GM19328 (cell line): ENCODE data around the gene BTBD9.

ENCODE experiments used
- ATAC-seq: cut with Tn5 transposase; IDR thresholded peaks from one replicate; pipeline ENCODE4 v1.9.1; 2021; ENCODE audit warnings: mild to moderate bottlenecking, moderate library complexity; ENCODE audit not compliant: unreplicated experiment

Gene BTBD9

DNA sequence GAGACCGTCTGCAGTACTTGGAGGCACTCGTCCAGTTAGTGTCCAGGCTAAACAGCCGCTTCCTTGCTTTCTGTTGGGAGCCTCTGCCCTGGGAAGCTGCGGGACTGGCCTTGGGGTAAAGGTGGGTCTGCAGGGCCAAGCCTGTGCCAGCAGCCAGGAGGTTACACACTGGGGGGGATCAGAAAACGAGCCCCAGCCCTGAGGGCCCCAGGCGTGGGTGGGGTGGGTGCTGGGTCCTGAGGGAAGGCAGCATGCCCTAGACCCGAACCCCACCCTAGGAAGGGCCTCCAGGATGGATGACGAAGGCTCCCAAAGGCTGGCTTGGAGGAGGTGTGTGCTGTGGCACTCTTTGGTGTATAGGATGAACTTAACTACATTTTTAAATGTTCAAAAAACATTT is 485.0 kb downstream of the BTBD9 start:
- ATAC-seq: no peak

- no peak for ATAC-seq
These were observed 485.9 kb downstream of the BTBD9 start for GRCh38 chr6:38153798-38154345.

GRCh38 chr6:38153076-38153797 is 486.5 kb downstream of the BTBD9 start:
- ATAC-seq: no peak

DNA sequence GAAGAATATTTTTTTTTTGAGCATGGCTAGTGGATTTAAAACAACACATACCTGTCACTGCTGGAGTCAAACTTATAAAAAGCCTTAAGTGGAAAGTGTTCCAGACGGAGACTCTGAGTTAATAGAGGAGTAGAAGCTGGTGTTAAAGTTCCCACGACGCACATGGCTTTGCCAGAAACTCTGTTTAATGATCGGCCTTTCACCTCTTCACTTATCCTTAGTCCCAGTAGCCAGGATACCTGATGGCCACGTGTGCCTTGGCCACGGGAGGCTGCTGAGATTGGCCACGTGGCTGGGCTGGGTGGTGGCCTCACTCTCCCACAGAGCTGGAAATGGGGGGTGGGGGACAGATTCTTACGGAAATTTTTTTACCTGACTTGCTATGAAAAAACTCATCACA is 487.1 kb downstream of the BTBD9 start:
- ATAC-seq: no peak

GRCh38 chr6:38151580-38152500 is 487.9 kb downstream of the BTBD9 start:
- ATAC-seq: no peak

- no peak for ATAC-seq
These were observed 488.9 kb downstream of the BTBD9 start for GRCh38 chr6:38150681-38151296.

DNA sequence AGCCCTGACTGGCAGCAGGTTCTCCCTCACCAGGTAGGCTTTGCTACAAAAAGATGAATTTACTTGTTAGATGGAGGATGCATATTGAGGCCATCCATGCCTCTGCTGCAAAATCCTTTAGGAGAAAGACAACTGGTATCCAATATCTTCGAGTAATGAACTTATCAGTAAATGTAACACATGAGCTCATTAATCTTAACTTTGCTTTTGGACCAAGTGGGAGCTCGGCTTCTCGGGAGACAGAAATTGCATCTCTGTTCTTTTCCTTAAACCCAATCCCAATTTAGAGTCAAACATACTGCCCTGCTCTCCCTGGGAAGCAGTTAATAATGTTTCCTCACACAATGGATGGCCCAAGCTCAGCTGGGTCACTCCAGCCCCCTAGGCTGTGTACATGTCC is 489.7 kb downstream of the BTBD9 start:
- no peak for ATAC-seq

DNA sequence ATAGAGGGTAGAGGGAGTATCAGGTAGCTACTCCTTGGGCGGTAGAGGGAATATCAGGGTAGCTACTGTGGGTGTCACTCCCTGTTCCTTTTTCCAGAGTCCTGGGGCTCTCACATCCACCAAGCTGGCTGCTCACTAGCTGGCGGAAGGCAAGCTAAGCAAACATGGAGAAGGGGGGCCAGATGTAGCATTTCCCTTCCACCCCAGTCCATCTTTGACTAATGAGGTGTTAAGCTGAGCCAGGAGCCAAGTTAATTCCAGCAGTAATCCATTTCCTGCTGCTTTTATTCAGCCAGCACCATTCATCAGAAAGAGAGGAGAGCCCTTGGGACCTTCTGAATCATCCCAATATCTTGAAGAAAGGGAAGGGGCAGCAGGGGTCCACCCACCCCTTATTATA is 490.2 kb downstream of the BTBD9 start:
- no peak for ATAC-seq

DNA sequence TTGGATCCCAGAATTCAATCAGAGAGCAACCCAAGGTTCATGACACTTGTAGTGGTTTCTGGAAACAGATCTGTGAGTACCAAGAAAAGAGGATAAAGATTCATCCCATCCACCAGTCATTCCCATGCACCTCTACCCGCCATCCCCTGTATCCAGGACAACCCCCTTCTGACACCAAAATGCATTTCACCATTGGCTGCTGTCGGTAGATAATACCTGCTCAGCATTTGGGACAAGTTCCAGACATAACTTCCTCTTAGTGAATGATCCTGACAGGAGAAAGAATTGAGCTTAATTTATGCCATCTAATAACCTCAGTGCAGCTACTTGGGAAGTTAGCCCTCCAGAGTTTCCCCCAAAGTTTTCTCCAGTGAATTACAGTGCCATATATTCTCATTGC is 491.1 kb downstream of the BTBD9 start:
- ATAC-seq: no peak

GRCh38 chr6:38146734-38147027 is 493.0 kb downstream of the BTBD9 start:
- no peak for ATAC-seq

DNA sequence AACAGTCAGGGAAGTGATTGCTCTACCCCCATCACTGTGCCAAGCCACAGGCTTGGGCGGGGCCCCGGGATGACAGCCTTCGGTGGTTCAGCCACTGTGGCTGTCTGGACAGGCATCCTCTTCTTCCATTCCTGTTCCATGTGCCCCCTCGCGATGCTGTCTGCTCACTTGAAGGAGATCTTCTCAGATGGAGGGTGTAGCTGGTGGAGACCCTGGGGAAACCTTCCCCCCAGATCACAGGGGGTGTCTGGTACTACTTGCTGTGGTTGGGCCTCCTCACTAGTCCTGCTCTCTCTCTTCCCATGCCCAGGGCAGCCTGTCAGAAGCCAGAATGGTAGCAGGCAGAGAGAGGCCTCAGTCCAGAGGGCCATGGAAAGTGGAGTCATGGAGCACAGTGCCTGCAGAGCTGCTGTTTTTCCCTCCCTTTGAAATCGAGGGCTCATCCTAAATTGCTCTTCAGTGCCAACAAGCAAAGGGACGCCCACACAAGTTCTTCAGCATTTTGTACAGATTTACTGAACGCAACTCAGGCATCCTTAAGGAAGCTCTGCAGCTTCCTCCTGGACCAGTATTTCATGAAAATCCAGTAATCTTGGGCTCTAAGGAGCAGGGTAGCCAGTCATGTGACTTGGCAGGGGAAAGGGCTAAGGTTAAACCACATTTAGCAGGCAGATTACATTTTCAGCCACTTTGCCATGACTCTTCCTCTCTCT is 493.6 kb downstream of the BTBD9 start:
- no peak for ATAC-seq

DNA sequence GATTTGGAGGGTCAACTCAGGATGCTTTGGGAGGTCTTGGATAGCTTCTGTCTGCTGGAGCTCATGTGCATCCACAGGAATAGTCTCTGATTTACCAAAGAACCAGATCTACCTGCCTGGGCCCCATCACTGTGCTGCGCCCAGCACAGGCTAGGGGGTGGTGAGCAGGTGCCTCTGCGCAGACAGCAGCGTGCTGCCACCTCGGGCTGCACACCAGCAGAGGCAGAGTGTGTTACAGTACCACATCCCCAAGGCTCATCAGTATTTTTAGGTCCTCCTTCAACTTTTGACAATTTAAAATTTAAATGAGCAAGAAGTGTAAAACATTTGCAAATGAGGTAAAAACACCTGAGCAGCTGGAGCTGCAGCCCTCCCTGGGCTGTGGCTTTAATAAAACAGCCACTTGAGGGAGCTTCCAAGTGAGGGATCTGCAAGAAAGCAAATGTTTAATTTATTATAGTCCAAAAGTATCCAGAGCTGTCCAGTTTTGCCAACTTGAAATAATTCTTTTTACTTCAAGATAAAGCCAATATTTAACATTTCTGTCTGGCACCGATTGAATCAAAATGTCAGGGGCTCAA is 495.3 kb downstream of the BTBD9 start:
- ATAC-seq: no peak

- ATAC-seq: no peak
These were observed 496.3 kb downstream of the BTBD9 start for GRCh38 chr6:38143191-38144150.

DNA sequence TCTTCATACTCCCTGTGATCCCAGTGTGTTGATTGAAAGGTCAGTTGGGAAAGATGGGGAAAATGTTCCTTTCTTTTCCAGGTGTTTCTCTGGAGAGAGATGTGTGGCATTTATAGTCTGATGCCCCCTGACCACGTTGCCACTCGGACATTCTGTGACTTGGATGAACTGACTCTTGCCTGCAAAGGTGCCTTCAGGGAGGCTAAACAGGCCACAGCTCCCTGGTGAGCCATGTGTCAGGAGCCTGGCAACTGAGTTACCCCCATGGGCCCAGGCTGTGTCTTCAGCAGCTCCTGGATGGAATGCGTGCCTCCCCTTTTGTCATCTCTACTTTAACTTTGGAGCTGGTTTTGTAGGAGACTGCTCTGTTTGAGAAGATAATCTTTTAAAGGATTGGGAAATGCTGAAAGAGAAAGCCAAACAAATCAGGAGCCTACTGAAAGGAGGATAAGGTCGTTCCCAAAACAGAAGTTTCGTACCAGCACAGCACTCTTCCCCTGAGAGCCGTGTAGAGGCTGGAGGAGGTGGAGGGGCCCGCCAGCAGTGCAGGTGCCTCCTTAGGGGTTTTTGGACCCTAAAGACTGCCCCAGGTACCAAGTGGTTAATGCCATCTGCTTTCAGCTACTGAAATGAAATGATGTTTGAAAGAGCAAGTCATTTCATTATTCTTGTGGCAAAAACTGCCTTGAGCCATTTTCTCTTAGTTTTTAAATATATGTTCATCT is 497.4 kb downstream of the BTBD9 start:
- no peak for ATAC-seq

GRCh38 chr6:38141716-38142115 is 498.0 kb downstream of the BTBD9 start:
- no peak for ATAC-seq

- no peak for ATAC-seq
These were observed 498.6 kb downstream of the BTBD9 start for GRCh38 chr6:38141085-38141484.

DNA sequence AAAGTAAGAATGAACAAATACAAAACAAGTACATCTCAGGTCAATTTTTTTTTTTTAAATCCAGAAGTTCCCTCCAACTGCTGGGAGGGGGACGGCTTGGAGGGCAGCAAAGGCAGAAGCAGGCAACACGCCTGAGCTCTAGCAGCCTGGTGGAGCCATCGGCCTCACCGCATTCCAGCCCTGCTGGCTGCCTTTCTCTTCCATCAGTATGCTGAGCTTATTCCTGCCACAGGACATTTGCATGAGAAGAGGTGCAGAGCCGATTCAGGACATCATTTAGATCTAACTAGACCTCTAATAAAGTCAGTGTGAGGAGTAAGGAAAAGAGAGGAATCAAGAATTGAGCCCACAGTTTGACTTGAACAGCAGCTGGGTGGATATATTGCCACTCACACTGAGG is 501.4 kb downstream of the BTBD9 start:
- ATAC-seq: no peak

GRCh38 chr6:38137608-38138265 is 502.0 kb downstream of the BTBD9 start:
- ATAC-seq: no peak
